CD4-positive, alpha-beta memory T cell (primary cell): ENCODE data around the gene ZNF22. TPM values are rescaled to one million over a fixed set of nuclear protein-coding genes. Genes with fewer than 3 reads are reported as not detected.

ENCODE experiments used
- CTCF ChIA-PET: fragments of 350-600 bp; sonication (Branson Sonifier 250); formaldehyde crosslinking; loops from one replicate; lab custom pipeline; 2021; ENCODE audit warnings: inconsistent platforms; ENCODE audit not compliant: partially characterized antibody; lab: Charles Lee
- POLR2A ChIA-PET: fragments of 350-600 bp; sonication (Branson Sonifier 250); formaldehyde crosslinking; loops from one replicate; lab custom pipeline; 2021; ENCODE audit not compliant: partially characterized antibody; lab: Charles Lee
- DNase-seq, 5 donors: peaks; one replicate each; pipeline versions ENCODE4 v3.0.0 to v3.0.0-alpha.2; 2020 to 2022; ENCODE audit warnings: mixed read lengths in 1 of 5
- H3K27ac ChIP-seq: one replicate; pipeline ENCODE4 v1.7.0; 2013; ENCODE audit warnings: low read depth, low read length
- H3K27me3 ChIP-seq: 2 replicates; pipeline ENCODE4 v1.7.0; 2013; ENCODE audit warnings: mild to moderate bottlenecking, low read length, moderate library complexity; ENCODE audit not compliant: insufficient read depth
- H3K36me3 ChIP-seq: 2 replicates; pipeline ENCODE4 v1.7.0; 2013; ENCODE audit warnings: mild to moderate bottlenecking, low read length, moderate library complexity; ENCODE audit not compliant: insufficient read depth
- H3K4me1 ChIP-seq: 2 replicates; pipeline ENCODE4 v1.7.0; 2013; ENCODE audit warnings: mild to moderate bottlenecking, low read length, moderate library complexity; ENCODE audit not compliant: insufficient read depth
- H3K4me3 ChIP-seq, 2 donors: one replicate each; pipeline ENCODE4 v1.7.0; 2013; ENCODE audit warnings: low read length in 2 of 2, mild to moderate bottlenecking in 1 of 2
- H3K9me3 ChIP-seq, 2 donors: one replicate each; pipeline ENCODE4 v1.7.0; 2013; ENCODE audit warnings: low read length in 2 of 2, control low read depth in 1 of 2; ENCODE audit not compliant: control insufficient read depth in 1 of 2
- H3K27ac Mint-ChIP-seq, 7 donors: one replicate each; pipeline ENCODE4 v1.8.0; 2020 to 2021; ENCODE audit warnings: mixed read lengths in 7 of 7, mild to moderate bottlenecking in 6 of 7, inconsistent platforms in 3 of 7, moderate library complexity in 3 of 7
- H3K27me3 Mint-ChIP-seq, 2 donors: one replicate each; pipeline ENCODE4 v1.8.0; 2020 to 2021; ENCODE audit warnings: mixed read lengths in 2 of 2
- H3K36me3 Mint-ChIP-seq, 2 donors: one replicate each; pipeline ENCODE4 v1.8.0; 2020 to 2021; ENCODE audit warnings: mixed read lengths in 2 of 2, inconsistent platforms in 1 of 2, mild to moderate bottlenecking in 1 of 2
- H3K4me1 Mint-ChIP-seq, 4 donors: one replicate each; pipeline ENCODE4 v1.8.0; 2020 to 2021; ENCODE audit warnings: mixed read lengths in 4 of 4, mild to moderate bottlenecking in 1 of 4
- H3K4me3 Mint-ChIP-seq, 8 donors: one replicate each; pipeline ENCODE4 v1.8.0; 2020 to 2021; ENCODE audit warnings: mixed read lengths in 8 of 8, mild to moderate bottlenecking in 7 of 8, moderate library complexity in 6 of 8, inconsistent platforms in 3 of 8
- H3K9me3 Mint-ChIP-seq, 8 donors: one replicate each; pipeline ENCODE4 v1.8.0; 2020 to 2021; ENCODE audit warnings: mixed read lengths in 8 of 8, mild to moderate bottlenecking in 5 of 8, inconsistent platforms in 3 of 8, moderate library complexity in 1 of 8
- intact Hi-C: fragments of 100-400 bp; cut with micrococcal nuclease; formaldehyde crosslinking; loops from one replicate; pipeline ENCODE4 v1.15.1; 2023
- polyA plus RNA-seq, 2 donors: library from polyadenylated mRNA; unstranded; fragments of 300-500 nt; fragmentation: Illumina TruSeq; gene quantifications; one replicate each; pipeline ENCODE4 v1.2.3, GENCODE V29; 2021
- total RNA-seq, 2 experiments: library from RNA; stranded (reverse); gene quantifications; one replicate each; pipeline ENCODE4 v1.2.3, GENCODE V29; 2021

The ZNF22 gene
- total and polyA plus RNA-seq, 4 experiments from 2014 or later = 26.9 to 40.6 (median 30.8) TPM

GRCh38 chr10:44982496-44982895 lies 18.2 kb upstream of the ZNF22 start:
- no peaks in the 10 kb centered on the region for H3K36me3 ChIP-seq
- intact Hi-C loops = no loop called here
- H3K27me3 ChIP-seq = no peaks in the 10 kb centered on the region
- H3K4me3 Mint-ChIP-seq = no peak overlapping the region
- no peak overlapping the region for H3K4me3 ChIP-seq
- no peaks in the 10 kb centered on the region for H3K36me3 Mint-ChIP-seq
- no peak overlapping the region for H3K27ac ChIP-seq
- no peaks in the 10 kb centered on the region for H3K9me3 Mint-ChIP-seq
- POLR2A ChIA-PET = no interaction called here
- H3K27ac Mint-ChIP-seq = no peak overlapping the region
- no peaks in the 10 kb centered on the region for H3K9me3 ChIP-seq
- H3K4me1 ChIP-seq = no peaks in the 10 kb centered on the region
- no peak for DNase-seq
- no peaks in the 10 kb centered on the region for H3K4me1 Mint-ChIP-seq
- CTCF ChIA-PET = no interaction called here
- no peaks in the 10 kb centered on the region for H3K27me3 Mint-ChIP-seq

DNA sequence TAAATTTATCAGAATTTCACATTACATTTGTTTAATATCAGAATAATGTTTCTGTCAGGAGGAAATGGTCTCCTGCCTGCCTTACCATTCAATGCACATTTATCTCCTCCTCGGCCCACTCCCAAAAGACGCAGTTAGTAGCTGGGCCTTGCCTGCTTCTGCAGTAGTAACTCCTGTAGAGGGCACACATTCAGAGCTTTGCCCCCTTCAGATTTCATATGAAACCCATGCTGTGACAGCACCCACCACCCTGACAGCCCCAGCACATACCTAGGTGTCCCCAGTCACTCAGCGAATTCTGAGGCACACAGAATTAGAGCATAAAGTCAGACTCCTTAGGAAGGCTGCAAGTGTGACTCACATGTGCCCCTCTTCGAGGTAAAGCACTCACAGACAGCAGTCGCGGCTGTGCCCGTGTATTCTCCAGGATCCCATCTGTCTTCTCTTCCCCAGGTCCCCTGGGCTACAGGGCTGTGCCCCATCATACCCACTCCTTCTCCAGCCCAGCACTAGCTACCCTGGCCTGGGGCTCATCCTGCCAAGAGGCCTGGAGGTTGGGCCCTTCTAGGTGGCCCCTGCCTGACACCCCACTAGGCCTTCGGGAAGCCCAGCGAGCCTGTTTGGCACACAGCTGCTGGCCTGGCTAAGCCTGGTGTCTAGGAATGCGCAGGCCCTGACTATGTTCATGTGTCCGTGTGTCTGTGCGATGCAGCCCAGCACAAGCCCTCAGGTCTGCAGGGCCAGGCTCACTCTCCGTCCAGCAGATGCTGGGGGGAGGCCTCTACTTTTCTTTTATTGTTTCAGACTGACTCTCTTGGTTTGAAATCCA lies 17.4 kb upstream of the ZNF22 start:
- H3K36me3 ChIP-seq = no peaks in the 10 kb centered on the region
- DNase-seq = no peak

GRCh38 chr10:44983895-44984278 lies 16.8 kb upstream of the ZNF22 start:
- intact Hi-C loops = no loop called here
- CTCF ChIA-PET = no interaction called here
- Histone ChIP-seq H3K27ac (no peak overlapping the region), H3K4me3 (no peak overlapping the region), H3K36me3 (no peaks in the 10 kb centered on the region), H3K4me1 (no peaks in the 10 kb centered on the region), H3K9me3 (no peaks in the 10 kb centered on the region), H3K27me3 (no peaks in the 10 kb centered on the region)
- Mint-ChIP-seq H3K4me1 (no peaks in the 10 kb centered on the region), H3K27ac (no peak overlapping the region), H3K9me3 (no peaks in the 10 kb centered on the region), H3K27me3 (peaks cover 3 to 6% of the 10 kb centered on the region in 2 donors), H3K36me3 (no peaks in the 10 kb centered on the region), H3K4me3 (no peak overlapping the region)
- POLR2A ChIA-PET = no interaction called here
- no peak for DNase-seq

More for the DNA sequence above, 17.4 kb upstream of the ZNF22 start:
- intact Hi-C loops = no loop called here
- CTCF ChIA-PET = no interaction called here
- no peaks in the 10 kb centered on the region for H3K27me3 ChIP-seq
- Mint-ChIP-seq H3K27ac (no peak overlapping the region), H3K36me3 (no peaks in the 10 kb centered on the region), H3K9me3 (no peaks in the 10 kb centered on the region), H3K4me3 (no peak overlapping the region), H3K4me1 (no peaks in the 10 kb centered on the region), H3K27me3 (peaks cover 0 to 2% of the 10 kb centered on the region in 2 donors)
- no peaks in the 10 kb centered on the region for H3K4me1 ChIP-seq
- no peak overlapping the region for H3K27ac ChIP-seq
- POLR2A ChIA-PET = no interaction called here
- H3K9me3 ChIP-seq = no peaks in the 10 kb centered on the region
- H3K4me3 ChIP-seq = no peak overlapping the region

DNA sequence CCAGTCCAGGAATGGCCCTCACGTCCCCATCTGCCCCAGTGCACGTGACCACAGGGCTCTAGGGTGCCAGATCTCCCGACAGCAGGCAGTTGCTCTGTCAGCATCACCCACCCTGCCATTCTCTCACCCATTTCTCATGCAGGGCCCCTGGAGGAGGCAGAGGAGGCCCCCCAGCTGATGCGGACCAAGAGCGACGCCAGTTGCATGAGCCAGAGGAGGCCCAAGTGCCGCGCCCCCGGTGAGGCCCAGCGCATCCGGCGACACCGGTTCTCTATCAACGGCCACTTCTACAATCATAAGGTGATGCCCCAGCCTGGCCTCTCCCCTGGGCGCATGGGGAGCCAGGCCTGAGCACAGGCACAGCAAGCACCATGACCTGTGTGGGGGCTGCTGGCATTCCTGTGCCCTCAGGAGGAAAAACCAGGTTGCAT lies 16.0 kb upstream of the ZNF22 start:
- Histone ChIP-seq H3K9me3 (no peaks in the 10 kb centered on the region), H3K27me3 (no peaks in the 10 kb centered on the region), H3K4me3 (no peak overlapping the region), H3K4me1 (no peaks in the 10 kb centered on the region), H3K27ac (no peak overlapping the region), H3K36me3 (no peaks in the 10 kb centered on the region)
- ChIA-PET POLR2A (no interaction called here), CTCF (no interaction called here)
- no peak for DNase-seq
- no peaks in the 10 kb centered on the region for H3K4me1 Mint-ChIP-seq
- no peak overlapping the region for H3K4me3 Mint-ChIP-seq
- H3K27ac Mint-ChIP-seq = no peak overlapping the region
- no peaks in the 10 kb centered on the region for H3K9me3 Mint-ChIP-seq
- no peaks in the 10 kb centered on the region for H3K36me3 Mint-ChIP-seq
- intact Hi-C loops = no loop called here
- peaks cover 3 to 11% of the 10 kb centered on the region in 2 donors for H3K27me3 Mint-ChIP-seq

- ChIA-PET CTCF (no interaction called here), POLR2A (no interaction called here)
- Histone ChIP-seq H3K9me3 (no peaks in the 10 kb centered on the region), H3K36me3 (no peaks in the 10 kb centered on the region), H3K27ac (no peak overlapping the region), H3K4me1 (no peaks in the 10 kb centered on the region), H3K4me3 (no peak overlapping the region), H3K27me3 (no peaks in the 10 kb centered on the region)
- no peak overlapping the region for H3K27ac Mint-ChIP-seq
- no peak for DNase-seq
- no peak overlapping the region for H3K4me3 Mint-ChIP-seq
- no peaks in the 10 kb centered on the region for H3K9me3 Mint-ChIP-seq
- H3K36me3 Mint-ChIP-seq = no peaks in the 10 kb centered on the region
- H3K4me1 Mint-ChIP-seq = no peaks in the 10 kb centered on the region
- H3K27me3 Mint-ChIP-seq = peaks cover 3 to 14% of the 10 kb centered on the region in 2 donors
- intact Hi-C loops = no loop called here
Observed at GRCh38 chr10:44985175-44985681, 15.5 kb upstream of the ZNF22 start.

DNA sequence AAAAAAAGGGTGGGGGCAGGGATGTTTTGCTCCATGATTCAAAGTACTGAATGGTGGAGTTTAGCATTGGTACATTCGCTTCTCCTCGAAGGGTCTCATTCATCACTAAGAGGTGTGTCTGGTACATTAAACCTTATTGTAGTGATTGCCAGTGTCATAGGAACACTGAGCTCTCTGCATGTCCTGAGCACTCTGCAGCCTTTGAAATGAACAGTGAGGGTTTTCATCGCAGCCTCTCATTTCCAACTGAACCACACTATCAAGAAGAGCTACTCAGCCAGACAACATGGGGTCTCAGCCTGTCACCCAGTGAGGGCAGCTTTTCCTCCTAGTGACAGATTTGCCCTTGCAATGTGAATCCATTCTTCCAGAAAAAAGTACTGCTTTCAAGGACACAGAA lies 14.5 kb upstream of the ZNF22 start:
- Mint-ChIP-seq H3K4me1 (no peaks in the 10 kb centered on the region), H3K36me3 (no peaks in the 10 kb centered on the region), H3K27me3 (peaks cover 3 to 14% of the 10 kb centered on the region in 2 donors), H3K9me3 (no peaks in the 10 kb centered on the region), H3K4me3 (no peak overlapping the region), H3K27ac (no peak overlapping the region)
- no peaks in the 10 kb centered on the region for H3K27me3 ChIP-seq
- CTCF ChIA-PET = interaction anchor here (1.1 kb wide), 1 partner anchor 53 kb away, joined by 3 read pairs; no protein-coding TSS in a partner anchor
- DNase-seq = no peak
- intact Hi-C loops = no loop called here
- no peak overlapping the region for H3K27ac ChIP-seq
- no peaks in the 10 kb centered on the region for H3K4me1 ChIP-seq
- POLR2A ChIA-PET = no interaction called here
- H3K4me3 ChIP-seq = no peak overlapping the region
- H3K9me3 ChIP-seq = no peaks in the 10 kb centered on the region
- no peaks in the 10 kb centered on the region for H3K36me3 ChIP-seq

DNA sequence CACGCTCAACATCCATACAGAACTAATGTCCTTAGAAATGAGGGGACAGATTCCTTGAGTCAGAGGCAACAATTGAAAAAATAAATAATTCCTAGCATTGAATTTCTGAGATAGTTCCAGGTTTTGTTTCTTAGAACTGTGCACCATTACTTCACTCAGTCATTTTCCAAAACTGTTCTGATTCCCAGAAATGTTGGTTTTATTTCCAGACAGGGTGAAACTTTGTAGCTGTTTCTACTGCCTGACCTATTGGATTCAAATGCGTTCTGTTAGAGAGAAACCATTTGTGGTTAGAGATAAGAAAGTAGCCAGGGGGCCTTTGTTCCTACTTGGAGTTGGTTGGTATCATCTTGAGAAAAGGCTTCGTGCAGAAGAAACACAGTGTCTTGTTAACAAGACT lies 14.1 kb upstream of the ZNF22 start:
- Mint-ChIP-seq H3K27ac (no peak overlapping the region), H3K9me3 (no peaks in the 10 kb centered on the region)
- CTCF ChIA-PET = interaction anchor here (1.1 kb wide), 1 partner anchor 54 kb away, joined by 3 read pairs; no protein-coding TSS in a partner anchor

More for the DNA sequence above, 14.1 kb upstream of the ZNF22 start:
- Histone ChIP-seq H3K4me3 (no peak overlapping the region), H3K27ac (no peak overlapping the region), H3K36me3 (no peaks in the 10 kb centered on the region), H3K27me3 (no peaks in the 10 kb centered on the region), H3K4me1 (no peaks in the 10 kb centered on the region), H3K9me3 (no peaks in the 10 kb centered on the region)
- H3K36me3 Mint-ChIP-seq = no peaks in the 10 kb centered on the region
- intact Hi-C loops = no loop called here
- no peak for DNase-seq
- no peak overlapping the region for H3K4me3 Mint-ChIP-seq
- POLR2A ChIA-PET = no interaction called here
- H3K4me1 Mint-ChIP-seq = no peaks in the 10 kb centered on the region
- peaks cover 3 to 14% of the 10 kb centered on the region in 2 donors for H3K27me3 Mint-ChIP-seq
